Keratinocyte (primary cell): ENCODE measurements around the gene BAHCC1.

Experiments
- CTCF ChIP-seq, 3 experiments: IDR thresholded peaks in 1 of 3; conservative IDR thresholded peaks in 1 of 3; optimal IDR thresholded peaks in 1 of 3; 2 replicates in 2 of 3; 3 replicates in 1 of 3; pipeline versions ENCODE3 to v1.5.1; 2011; ENCODE audit warnings: low read length in 3 of 3, mild to moderate bottlenecking in 3 of 3, moderate library complexity in 2 of 3, control low read depth in 1 of 3, inconsistent platforms in 1 of 3; ENCODE audit not compliant: insufficient read depth in 2 of 3; ENCODE audit errors: extremely low read depth in 1 of 3
- EZH2 ChIP-seq: IDR thresholded peaks from one replicate; pipeline ENCODE4 v1.6.1; 2012; ENCODE audit warnings: inconsistent platforms, mild to moderate bottlenecking, low read length, moderate library complexity

- TF ChIP-seq EZH2: no peak
- TF ChIP-seq CTCF (optimal IDR thresholded peaks at IDR 0.05 in 1 of 3, IDR thresholded peaks at IDR 0.05 in 1 of 3, conservative IDR thresholded peaks at IDR 0.05 in 1 of 3; ENCODE audit: extremely low read depth in 1 of 3, insufficient read depth in 2 of 3, low read length in 3 of 3): no peak
Measured at GRCh38 chr17:81434681-81435417, 39.6 kb downstream of the BAHCC1 start.
